ENCODE measurements around the gene AATK.

Gene AATK

GRCh38 chr17:81106716-81107115 is 59.3 kb downstream of the AATK start:
- DNase-seq, result no peak

GRCh38 chr17:81103379-81103778 is 62.6 kb downstream of the AATK start:
- DNase-seq, result no peak

- DNase-seq, result no peak
These were observed 63.2 kb downstream of the AATK start for GRCh38 chr17:81102869-81103268.

GRCh38 chr17:81102352-81102751 is 63.7 kb downstream of the AATK start:
- no peak for DNase-seq

GRCh38 chr17:81101614-81102306 is 64.3 kb downstream of the AATK start:
- DNase-seq, result peak; percentile 51

GRCh38 chr17:81100668-81101067 is 65.4 kb downstream of the AATK start:
- no peak for DNase-seq

GRCh38 chr17:81099888-81100287 is 66.1 kb downstream of the AATK start:
- no peak for DNase-seq

- DNase-seq, result no peak
These were observed 68.1 kb downstream of the AATK start for GRCh38 chr17:81097943-81098308.

GRCh38 chr17:81097134-81097942 is 68.7 kb downstream of the AATK start:
- DNase-seq, result no peak

GRCh38 chr17:81096741-81097133 is 69.3 kb downstream of the AATK start:
- DNase-seq, result no peak

GRCh38 chr17:81095383-81095762 is 70.6 kb downstream of the AATK start:
- peak; percentile 55 for DNase-seq

- DNase-seq, result peak; percentile 66
These were observed 71.3 kb downstream of the AATK start for GRCh38 chr17:81094509-81095382.

- no peak for DNase-seq
These were observed 72.2 kb downstream of the AATK start for GRCh38 chr17:81093619-81094508.

- DNase-seq, result no peak
These were observed 73.4 kb downstream of the AATK start for GRCh38 chr17:81092518-81093095.

GRCh38 chr17:81091774-81092517 is 74.1 kb downstream of the AATK start:
- DNase-seq, result no peak

- no peak for DNase-seq
These were observed 74.9 kb downstream of the AATK start for GRCh38 chr17:81091154-81091553.

- no peak for DNase-seq
These were observed 75.5 kb downstream of the AATK start for GRCh38 chr17:81090361-81091136.

GRCh38 chr17:81086789-81087551 is 79.1 kb downstream of the AATK start:
- no peak for DNase-seq

GRCh38 chr17:81085420-81085911 is 80.6 kb downstream of the AATK start:
- no peak for DNase-seq
